Activated T-cell treated with anti-CD3 and anti-CD28 coated beads for 24 hours (primary cell): ENCODE data around the gene UNC13A.

Source experiments
- DNase-seq: peaks from one replicate; pipeline ENCODE4 v3.0.0-alpha.2; 2020; ENCODE audit warnings: low read depth

UNC13A gene

GRCh38 chr19:17706750-17707181 is 18.6 kb upstream of the UNC13A start:
- no peak for DNase-seq

- DNase-seq: peak; percentile 55
Observed at GRCh38 chr19:17703824-17704463, 15.8 kb upstream of the UNC13A start.

GRCh38 chr19:17695198-17695597 is 7.0 kb upstream of the UNC13A start:
- no peak for DNase-seq

- no peak for DNase-seq
Observed at GRCh38 chr19:17692566-17692965, 4.4 kb upstream of the UNC13A start.

GRCh38 chr19:17688853-17689595 is 870 bp upstream of the UNC13A start:
- no peak for DNase-seq

GRCh38 chr19:17687141-17687856 is 855 bp downstream of the UNC13A start:
- DNase-seq: no peak

GRCh38 chr19:17686592-17687024 is 1.5 kb downstream of the UNC13A start:
- DNase-seq: no peak

- no peak for DNase-seq
Observed at GRCh38 chr19:17686023-17686521, 2.1 kb downstream of the UNC13A start.

GRCh38 chr19:17685451-17686022 is 2.6 kb downstream of the UNC13A start:
- DNase-seq: no peak

GRCh38 chr19:17684256-17684655 is 3.9 kb downstream of the UNC13A start:
- DNase-seq: no peak

GRCh38 chr19:17683078-17683477 is 5.1 kb downstream of the UNC13A start:
- DNase-seq: no peak

- DNase-seq: no peak
Observed at GRCh38 chr19:17682273-17682672, 5.9 kb downstream of the UNC13A start.

- no peak for DNase-seq
Observed at GRCh38 chr19:17681505-17682125, 6.5 kb downstream of the UNC13A start.

GRCh38 chr19:17680230-17680722 is 7.9 kb downstream of the UNC13A start:
- peak; percentile 13 for DNase-seq

GRCh38 chr19:17679526-17680229 is 8.5 kb downstream of the UNC13A start:
- DNase-seq: no peak

GRCh38 chr19:17678836-17679235 is 9.3 kb downstream of the UNC13A start:
- DNase-seq: no peak

- DNase-seq: no peak
Observed at GRCh38 chr19:17677002-17677401, 11.2 kb downstream of the UNC13A start.

- no peak for DNase-seq
Observed at GRCh38 chr19:17676295-17676694, 11.9 kb downstream of the UNC13A start.

- DNase-seq: no peak
Observed at GRCh38 chr19:17673937-17674799, 14.0 kb downstream of the UNC13A start.

GRCh38 chr19:17671906-17672305 is 16.2 kb downstream of the UNC13A start:
- DNase-seq: peak; percentile 13
